GM10266 (cell line): Measurements from ENCODE around the gene SARM1.
A peak's percentile ranks its signal among the peaks of the same experiment; 100 is the strongest.

Experiments
- DNase-seq: peaks from one replicate; pipeline ENCODE4 v3.0.0; 2012; ENCODE audit errors: extremely low spot score
- CTCF ChIP-seq: IDR thresholded peaks from 2 replicates; pipeline ENCODE4 v1.5.1; 2012; ENCODE audit warnings: mild to moderate bottlenecking, low read depth; ENCODE audit not compliant: control insufficient read depth, insufficient read depth; ENCODE audit errors: missing control alignments

SARM1 gene

GRCh38 chr17:28368915-28369683 lies 2.4 kb upstream of the SARM1 start:
- TF ChIP-seq CTCF: no peak
- DNase-seq: no peak

GRCh38 chr17:28369684-28370034 lies 1.8 kb upstream of the SARM1 start:
- DNase-seq: no peak
- no peak for TF ChIP-seq CTCF

GRCh38 chr17:28370035-28370743 lies 1.3 kb upstream of the SARM1 start, which contains the start of gene VTN:
Gene VTN, minus strand, starts transcription at chr17:28370307. Its CDS starts 104 bp downstream, at chr17:28370203.
- no peak for DNase-seq
- TF ChIP-seq CTCF: no peak

- no peak for TF ChIP-seq CTCF
- no peak for DNase-seq
These were observed 770 bp upstream of the SARM1 start for GRCh38 chr17:28370744-28371103.

- no peak for TF ChIP-seq CTCF
- DNase-seq: peak; percentile 55
These were observed 880 bp downstream of the SARM1 start for GRCh38 chr17:28372203-28372944.

GRCh38 chr17:28372945-28373274 lies 1.4 kb downstream of the SARM1 start:
- DNase-seq: no peak
- TF ChIP-seq CTCF: no peak
